Measurements from ENCODE around the gene CDH5. TPM values are rescaled to one million over a fixed set of nuclear protein-coding genes. Genes with fewer than 3 reads are reported as not detected.
A peak's percentile ranks its signal among the peaks of the same experiment; 100 is the strongest.

Gene CDH5
- total and polyA plus RNA-seq, 2 of the 13 experiments (the other 11 are each of a cell fraction or from before 2014, with no cell fraction given), result 0.71 to 1.1 TPM

- no peak for TF ChIP-seq ZSCAN12 (CRISPR knock-in tag; IDR thresholded peaks at IDR 0.05)
- TF ChIP-seq USF2 (IDR thresholded peaks at IDR 0.05; ENCODE audit: low read depth, low read length), result no peak
- no peak for TF ChIP-seq USF2 (CRISPR knock-in tag; IDR thresholded peaks at IDR 0.05; ENCODE audit: borderline replicate concordance)
- TF ChIP-seq TCF7 (IDR thresholded peaks at IDR 0.05; ENCODE audit: low read depth), result no peak
- peak; percentile 92 for TF ChIP-seq ESRRA (CRISPR knock-in tag; IDR thresholded peaks at IDR 0.05; ENCODE audit: low read depth)
- TF ChIP-seq, protein P1, sequence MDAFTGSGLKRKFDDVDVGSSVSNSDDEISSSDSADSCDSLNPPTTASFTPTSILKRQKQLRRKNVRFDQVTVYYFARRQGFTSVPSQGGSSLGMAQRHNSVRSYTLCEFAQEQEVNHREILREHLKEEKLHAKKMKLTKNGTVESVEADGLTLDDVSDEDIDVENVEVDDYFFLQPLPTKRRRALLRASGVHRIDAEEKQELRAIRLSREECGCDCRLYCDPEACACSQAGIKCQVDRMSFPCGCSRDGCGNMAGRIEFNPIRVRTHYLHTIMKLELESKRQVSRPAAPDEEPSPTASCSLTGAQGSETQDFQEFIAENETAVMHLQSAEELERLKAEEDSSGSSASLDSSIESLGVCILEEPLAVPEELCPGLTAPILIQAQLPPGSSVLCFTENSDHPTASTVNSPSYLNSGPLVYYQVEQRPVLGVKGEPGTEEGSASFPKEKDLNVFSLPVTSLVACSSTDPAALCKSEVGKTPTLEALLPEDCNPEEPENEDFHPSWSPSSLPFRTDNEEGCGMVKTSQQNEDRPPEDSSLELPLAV (CRISPR knock-in tag; conservative IDR thresholded peaks at IDR 0.05; ENCODE audit: low read depth), result no peak
- TF ChIP-seq ZNF343 (CRISPR knock-in tag; IDR thresholded peaks at IDR 0.05), result no peak
- TF ChIP-seq, protein P2, sequence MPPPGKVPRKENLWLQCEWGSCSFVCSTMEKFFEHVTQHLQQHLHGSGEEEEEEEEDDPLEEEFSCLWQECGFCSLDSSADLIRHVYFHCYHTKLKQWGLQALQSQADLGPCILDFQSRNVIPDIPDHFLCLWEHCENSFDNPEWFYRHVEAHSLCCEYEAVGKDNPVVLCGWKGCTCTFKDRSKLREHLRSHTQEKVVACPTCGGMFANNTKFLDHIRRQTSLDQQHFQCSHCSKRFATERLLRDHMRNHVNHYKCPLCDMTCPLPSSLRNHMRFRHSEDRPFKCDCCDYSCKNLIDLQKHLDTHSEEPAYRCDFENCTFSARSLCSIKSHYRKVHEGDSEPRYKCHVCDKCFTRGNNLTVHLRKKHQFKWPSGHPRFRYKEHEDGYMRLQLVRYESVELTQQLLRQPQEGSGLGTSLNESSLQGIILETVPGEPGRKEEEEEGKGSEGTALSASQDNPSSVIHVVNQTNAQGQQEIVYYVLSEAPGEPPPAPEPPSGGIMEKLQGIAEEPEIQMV (CRISPR knock-in tag; IDR thresholded peaks at IDR 0.05; ENCODE audit: low read depth), result peak; percentile 90
- no peak for TF ChIP-seq DNMT3B (CRISPR knock-in tag; conservative IDR thresholded peaks at IDR 0.05)
- TF ChIP-seq, protein P3, sequence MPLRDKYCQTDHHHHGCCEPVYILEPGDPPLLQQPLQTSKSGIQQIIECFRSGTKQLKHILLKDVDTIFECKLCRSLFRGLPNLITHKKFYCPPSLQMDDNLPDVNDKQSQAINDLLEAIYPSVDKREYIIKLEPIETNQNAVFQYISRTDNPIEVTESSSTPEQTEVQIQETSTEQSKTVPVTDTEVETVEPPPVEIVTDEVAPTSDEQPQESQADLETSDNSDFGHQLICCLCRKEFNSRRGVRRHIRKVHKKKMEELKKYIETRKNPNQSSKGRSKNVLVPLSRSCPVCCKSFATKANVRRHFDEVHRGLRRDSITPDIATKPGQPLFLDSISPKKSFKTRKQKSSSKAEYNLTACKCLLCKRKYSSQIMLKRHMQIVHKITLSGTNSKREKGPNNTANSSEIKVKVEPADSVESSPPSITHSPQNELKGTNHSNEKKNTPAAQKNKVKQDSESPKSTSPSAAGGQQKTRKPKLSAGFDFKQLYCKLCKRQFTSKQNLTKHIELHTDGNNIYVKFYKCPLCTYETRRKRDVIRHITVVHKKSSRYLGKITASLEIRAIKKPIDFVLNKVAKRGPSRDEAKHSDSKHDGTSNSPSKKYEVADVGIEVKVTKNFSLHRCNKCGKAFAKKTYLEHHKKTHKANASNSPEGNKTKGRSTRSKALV (CRISPR knock-in tag; IDR thresholded peaks at IDR 0.05), result peak; percentile 64; the same call in 1 of the 2 replicates
- TF ChIP-seq ELF4 (CRISPR knock-in tag; IDR thresholded peaks at IDR 0.05; ENCODE audit: borderline replicate concordance), result no peak; the same call in 1 of the 2 replicates
- TF ChIP-seq NR2C2 (CRISPR knock-in tag; IDR thresholded peaks at IDR 0.05; ENCODE audit: borderline replicate concordance), result peak; percentile 82
- no peak; the same call in 1 of the 2 replicates for TF ChIP-seq HMG20B (CRISPR knock-in tag; conservative IDR thresholded peaks at IDR 0.05)
- peak; percentile 18 for TF ChIP-seq CBX1 (IDR thresholded peaks at IDR 0.05; ENCODE audit: low read depth)
- TF ChIP-seq HDAC1 (CRISPR knock-in tag; IDR thresholded peaks at IDR 0.05), result peak; percentile 66; the same call in 1 of the 2 replicates
- TF ChIP-seq, protein P4, sequence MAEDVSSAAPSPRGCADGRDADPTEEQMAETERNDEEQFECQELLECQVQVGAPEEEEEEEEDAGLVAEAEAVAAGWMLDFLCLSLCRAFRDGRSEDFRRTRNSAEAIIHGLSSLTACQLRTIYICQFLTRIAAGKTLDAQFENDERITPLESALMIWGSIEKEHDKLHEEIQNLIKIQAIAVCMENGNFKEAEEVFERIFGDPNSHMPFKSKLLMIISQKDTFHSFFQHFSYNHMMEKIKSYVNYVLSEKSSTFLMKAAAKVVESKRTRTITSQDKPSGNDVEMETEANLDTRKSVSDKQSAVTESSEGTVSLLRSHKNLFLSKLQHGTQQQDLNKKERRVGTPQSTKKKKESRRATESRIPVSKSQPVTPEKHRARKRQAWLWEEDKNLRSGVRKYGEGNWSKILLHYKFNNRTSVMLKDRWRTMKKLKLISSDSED (CRISPR knock-in tag; IDR thresholded peaks at IDR 0.05), result no peak
- TF ChIP-seq SMYD3 (CRISPR knock-in tag; IDR thresholded peaks at IDR 0.05), result peak; percentile 58; the same call in 1 of the 2 replicates
- no peak for TF ChIP-seq JARID2 (CRISPR knock-in tag; IDR thresholded peaks at IDR 0.05; ENCODE audit: insufficient replicate concordance)
- TF ChIP-seq ZNF816 (CRISPR knock-in tag; IDR thresholded peaks at IDR 0.05; ENCODE audit: borderline replicate concordance), result 0 out of 2 replicates have a peak, but pooled peaks have one; percentile 3
- TF ChIP-seq THAP8 (CRISPR knock-in tag; IDR thresholded peaks at IDR 0.05; ENCODE audit: borderline replicate concordance), result no peak
Measured at GRCh38 chr16:66406534-66407221, 40.2 kb downstream of the CDH5 start (continued).

Measured in HepG2 (cell line).